22Rv1 (cell line): ENCODE results near the gene ADA.

Experiments used
- H3K27ac ChIP-seq: fragments of 450-650 bp; 2 replicates; pipeline ENCODE4 v1.5.1; 2017
- CTCF ChIP-seq: fragments of 450-650 bp; IDR thresholded peaks from 2 replicates; pipeline ENCODE4 v1.5.1; 2017; ENCODE audit warnings: mild to moderate bottlenecking
- ZFX ChIP-seq: fragments of 450-650 bp; IDR thresholded peaks from 2 replicates; pipeline ENCODE4 v1.6.1; 2017; ENCODE audit warnings: antibody characterized with exemption, borderline replicate concordance

Gene ADA

GRCh38 chr20:44648068-44648467 is 3.4 kb downstream of the ADA start:
- H3K27ac ChIP-seq = no peak overlapping the region
- no peak for TF ChIP-seq ZFX
- no peak for TF ChIP-seq CTCF

- H3K27ac ChIP-seq = no peak overlapping the region
- no peak for TF ChIP-seq CTCF
- no peak for TF ChIP-seq ZFX
These were observed 4.7 kb downstream of the ADA start for GRCh38 chr20:44646641-44647274.

GRCh38 chr20:44646023-44646640 is 5.4 kb downstream of the ADA start:
- no peak overlapping the region for H3K27ac ChIP-seq

GRCh38 chr20:44644667-44645131 is 6.8 kb downstream of the ADA start:
- TF ChIP-seq ZFX (no peak), CTCF (no peak)
- H3K27ac ChIP-seq = no peak overlapping the region

More at GRCh38 chr20:44646023-44646640, 5.4 kb downstream of the ADA start:
- no peak for TF ChIP-seq ZFX
- TF ChIP-seq CTCF = no peak

GRCh38 chr20:44644230-44644617 is 7.3 kb downstream of the ADA start:
- TF ChIP-seq CTCF (no peak), ZFX (no peak)
- no peak overlapping the region for H3K27ac ChIP-seq

GRCh38 chr20:44643596-44644229 is 7.8 kb downstream of the ADA start:
- H3K27ac ChIP-seq = no peak overlapping the region
- TF ChIP-seq CTCF (no peak), ZFX (no peak)

- TF ChIP-seq CTCF = no peak
- TF ChIP-seq ZFX = no peak
- H3K27ac ChIP-seq = no peak overlapping the region
These were observed 8.4 kb downstream of the ADA start for GRCh38 chr20:44643154-44643519.
